Karpas-422 (cell line): ENCODE data around the gene RSRC2. TPM values are rescaled to one million over a fixed set of nuclear protein-coding genes. Genes with fewer than 3 reads are reported as not detected.
"Not testable (repeated sequence)": the region's sequence is repeated elsewhere in the genome, so short reads cannot be mapped to it uniquely, and the experiment has no call there.

Experiments used
- DNase-seq: peaks from one replicate; pipeline ENCODE4 v3.0.0-alpha.2; 2015
- H2AFZ ChIP-seq: fragments of 200-600 bp; sonication (generic); 2 replicates; pipeline ENCODE4 v1.6.1; 2014; ENCODE audit warnings: antibody characterized with exemption, low read length, mixed read lengths
- H3K27ac ChIP-seq: fragments of 200-600 bp; sonication (generic); 2 replicates; pipeline ENCODE4 v1.5.1; 2014; ENCODE audit warnings: mild to moderate bottlenecking, low read length, moderate library complexity
- H3K27me3 ChIP-seq: fragments of 200-600 bp; sonication (generic); 2 replicates; pipeline ENCODE4 v1.6.1; 2014; ENCODE audit warnings: low read length, mixed read lengths
- H3K36me3 ChIP-seq: fragments of 200-600 bp; sonication (generic); 2 replicates; pipeline ENCODE4 v1.6.1; 2014; ENCODE audit warnings: low read length, mixed read lengths; ENCODE audit not compliant: insufficient read depth
- H3K4me1 ChIP-seq: fragments of 200-600 bp; sonication (generic); 2 replicates; pipeline ENCODE4 v1.6.1; 2014; ENCODE audit warnings: mild to moderate bottlenecking, low read length, mixed read lengths
- H3K4me2 ChIP-seq: fragments of 200-600 bp; sonication (generic); 2 replicates; pipeline ENCODE4 v1.6.1; 2014; ENCODE audit warnings: low read length, low read depth, mild to moderate bottlenecking; ENCODE audit not compliant: poor library complexity, severe bottlenecking
- H3K4me3 ChIP-seq: fragments of 200-600 bp; sonication (generic); 2 replicates; pipeline ENCODE4 v1.5.1; 2014; ENCODE audit warnings: mild to moderate bottlenecking, antibody characterized with exemption, low read length, mixed read lengths
- H3K79me2 ChIP-seq: fragments of 200-600 bp; sonication (generic); 2 replicates; pipeline ENCODE4 v1.6.1; 2014; ENCODE audit warnings: mild to moderate bottlenecking, low read length, mixed read lengths
- H3K9ac ChIP-seq: fragments of 200-600 bp; sonication (generic); 2 replicates; pipeline ENCODE4 v1.6.0; 2014; ENCODE audit warnings: low read length
- H3K9me2 ChIP-seq: fragments of 200-600 bp; sonication (generic), shearing (Covaris generic); replicated peaks from 2 replicates; pipeline ENCODE4 v1.6.0; 2014; ENCODE audit warnings: mild to moderate bottlenecking, low read length, moderate library complexity; ENCODE audit not compliant: insufficient read depth
- H3K9me3 ChIP-seq: fragments of 300-700, 200-600 bp; sonication (generic); 2 replicates; pipeline ENCODE4 v1.6.1; 2014; ENCODE audit warnings: low read length, mixed read lengths
- H4K20me1 ChIP-seq: fragments of 200-600 bp; sonication (generic); 2 replicates; pipeline ENCODE4 v1.6.1; 2014; ENCODE audit warnings: mild to moderate bottlenecking, antibody characterized with exemption, low read length, low read depth; ENCODE audit not compliant: insufficient read depth
- total RNA-seq: library from RNA; depleted of rRNA; stranded (reverse); fragments of >200 nt; shearing (Covaris generic); gene quantifications from 2 replicates; pipeline ENCODE4 v1.2.3, GENCODE V29; 2014; ENCODE audit warnings: low replicate concordance

Gene RSRC2
- total RNA-seq, 1 experiment from 2014 or later: 71.9 TPM

DNA sequence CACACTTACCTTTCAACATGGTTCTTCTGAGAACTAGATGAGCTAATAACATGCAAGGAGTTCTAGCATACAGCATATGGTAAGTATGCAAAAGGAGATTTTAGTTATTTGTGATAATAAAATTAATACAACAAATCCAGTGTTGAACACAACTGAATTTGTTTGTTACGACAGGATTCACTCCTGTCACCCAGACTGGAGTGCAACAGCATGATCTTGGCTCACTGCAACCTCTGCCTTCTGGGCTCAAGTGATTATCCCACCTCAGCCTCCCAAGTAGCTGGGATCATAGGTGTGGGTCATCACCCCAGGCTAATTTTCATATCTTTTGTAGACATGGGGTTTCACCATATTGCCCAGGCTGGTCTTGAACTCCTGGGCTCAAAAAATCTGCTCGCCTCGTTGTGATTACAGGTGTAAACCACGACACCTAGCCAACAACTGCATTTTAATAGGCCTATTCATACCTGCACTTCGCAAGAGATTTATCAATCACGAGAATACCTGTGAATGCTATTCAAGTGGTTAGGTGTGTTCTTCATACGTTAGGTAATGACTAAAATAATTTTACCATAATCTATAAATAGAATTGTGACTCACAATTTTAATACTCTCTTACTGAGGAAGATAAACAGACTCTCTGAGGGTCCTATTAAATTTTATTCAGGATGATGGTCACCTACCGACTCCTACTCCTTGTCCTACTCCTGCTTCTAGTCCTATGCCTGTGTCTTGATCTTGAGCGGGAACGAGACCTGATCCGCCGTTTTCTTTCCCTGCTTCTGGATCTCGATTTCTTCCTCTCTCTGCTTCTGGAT, 10.0 kb downstream of the RSRC2 start:
- H3K9me3 ChIP-seq: no peaks in the 10 kb centered on the region
- no peaks in the 10 kb centered on the region for H3K27me3 ChIP-seq
- H3K4me2 ChIP-seq: no peak overlapping the region
- peaks cover 87% of the 10 kb centered on the region for H3K36me3 ChIP-seq
- no peaks in the 10 kb centered on the region for H3K9me2 ChIP-seq
- no peak overlapping the region for H3K4me3 ChIP-seq
- H3K4me1 ChIP-seq: no peaks in the 10 kb centered on the region
- no peak overlapping the region for H3K9ac ChIP-seq
- no peak for DNase-seq
- H3K79me2 ChIP-seq: peaks cover 73% of the 10 kb centered on the region
- H3K27ac ChIP-seq: no peak overlapping the region
- peaks cover 16% of the 10 kb centered on the region; the same call in 1 of the 2 replicates for H4K20me1 ChIP-seq
- H2AFZ ChIP-seq: no peak overlapping the region

DNA sequence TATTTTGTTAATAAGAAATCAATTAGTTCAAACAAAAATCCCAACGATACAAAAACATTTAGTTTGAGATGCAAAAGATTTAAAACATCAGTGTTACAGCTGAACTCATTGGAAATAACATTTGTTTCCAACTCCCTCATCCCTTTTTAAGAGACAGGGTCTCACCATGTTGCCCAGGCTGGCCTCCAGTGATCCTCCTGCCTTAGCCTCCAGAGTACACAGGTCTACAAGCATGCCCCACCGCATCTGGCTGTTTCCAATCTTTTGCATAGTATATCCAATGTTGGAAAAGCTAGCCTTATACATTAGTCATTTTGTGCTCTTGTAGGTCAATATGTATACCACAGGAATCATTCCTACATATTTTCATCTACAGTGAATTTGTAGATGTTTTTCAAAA, 11.5 kb downstream of the RSRC2 start:
- H3K9ac ChIP-seq: no peak overlapping the region
- H3K4me1 ChIP-seq: no peaks in the 10 kb centered on the region
- no peak overlapping the region for H3K4me2 ChIP-seq
- H2AFZ ChIP-seq: no peak overlapping the region
- peaks cover 71% of the 10 kb centered on the region for H3K79me2 ChIP-seq
- H3K36me3 ChIP-seq: peaks cover 87% of the 10 kb centered on the region
- H3K27ac ChIP-seq: no peak overlapping the region
- H4K20me1 ChIP-seq: peaks cover 16% of the 10 kb centered on the region; the same call in 1 of the 2 replicates
- H3K9me3 ChIP-seq: no peaks in the 10 kb centered on the region
- no peak overlapping the region for H3K4me3 ChIP-seq
- H3K9me2 ChIP-seq: no peaks in the 10 kb centered on the region
- no peak for DNase-seq
- no peaks in the 10 kb centered on the region for H3K27me3 ChIP-seq

DNA sequence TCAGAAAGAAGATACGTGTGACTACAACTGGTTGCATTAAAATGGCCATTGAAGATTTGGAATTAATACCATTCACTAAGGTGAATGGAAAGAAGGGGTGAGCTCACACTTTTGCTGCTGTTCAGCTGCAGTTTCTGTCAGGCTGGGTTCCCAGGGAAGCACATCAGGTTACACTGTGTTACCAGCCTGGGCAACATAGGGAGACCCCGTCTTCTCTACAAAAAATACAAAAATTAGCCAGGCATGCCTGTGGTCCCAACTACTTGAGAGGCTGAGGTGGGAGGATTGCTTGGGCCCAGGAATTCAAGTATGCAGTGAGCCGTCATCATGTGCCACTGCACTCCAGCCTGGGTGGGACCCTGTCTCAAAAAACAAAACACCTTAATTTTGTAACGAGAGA, 13.1 kb downstream of the RSRC2 start:
- Histone ChIP-seq H3K27me3 (no peaks in the 10 kb centered on the region), H3K4me1 (no peaks in the 10 kb centered on the region), H4K20me1 (peaks cover 5% of the 10 kb centered on the region; the same call in 1 of the 2 replicates), H3K4me3 (no peak overlapping the region), H2AFZ (no peak overlapping the region), H3K79me2 (peaks cover 60% of the 10 kb centered on the region), H3K9me2 (no peaks in the 10 kb centered on the region), H3K9me3 (no peaks in the 10 kb centered on the region), H3K4me2 (no peak overlapping the region), H3K36me3 (peaks cover 87% of the 10 kb centered on the region), H3K9ac (no peak overlapping the region), H3K27ac (no peak overlapping the region)
- DNase-seq: no peak

GRCh38 chr12:122513028-122513427, 13.7 kb downstream of the RSRC2 start:
- not testable (repeated sequence) for H4K20me1 ChIP-seq, H3K4me1 ChIP-seq, DNase-seq, H3K27ac ChIP-seq, H3K4me2 ChIP-seq, H3K9me3 ChIP-seq, H3K27me3 ChIP-seq, H2AFZ ChIP-seq, H3K4me3 ChIP-seq, H3K9ac ChIP-seq, H3K9me2 ChIP-seq
- H3K36me3 ChIP-seq: peaks cover 90% of the 10 kb centered on the region
- peaks cover 56% of the 10 kb centered on the region for H3K79me2 ChIP-seq

DNA sequence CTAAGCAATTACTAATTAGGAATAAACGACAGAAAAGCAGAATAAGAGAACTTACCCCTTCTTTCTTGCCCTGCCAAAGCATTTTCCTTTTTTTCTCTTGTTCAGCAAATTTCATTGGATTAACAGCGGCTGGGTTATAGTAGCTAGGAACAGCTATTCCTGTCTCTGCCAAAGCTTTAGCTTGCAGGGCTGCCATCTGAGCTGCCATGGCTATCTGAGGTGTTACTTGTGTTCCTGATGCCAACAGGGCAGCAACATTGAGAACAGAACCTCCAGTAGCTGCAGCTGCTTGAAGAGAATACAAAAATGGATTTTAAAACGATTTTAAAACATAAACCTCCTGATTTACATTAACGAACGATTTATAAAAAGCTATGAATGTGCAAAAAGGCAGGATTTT, 18.6 kb downstream of the RSRC2 start:
- peaks cover 20% of the 10 kb centered on the region for H3K79me2 ChIP-seq
- no peak overlapping the region for H3K9ac ChIP-seq
- no peaks in the 10 kb centered on the region for H3K9me3 ChIP-seq
- H4K20me1 ChIP-seq: no peaks in the 10 kb centered on the region
- H3K27me3 ChIP-seq: no peaks in the 10 kb centered on the region
- no peak overlapping the region for H3K4me2 ChIP-seq
- H2AFZ ChIP-seq: no peak overlapping the region
- DNase-seq: no peak
- peaks cover 10% of the 10 kb centered on the region for H3K4me1 ChIP-seq
- no peak overlapping the region for H3K4me3 ChIP-seq
- no peaks in the 10 kb centered on the region for H3K9me2 ChIP-seq
- H3K36me3 ChIP-seq: peaks cover 84% of the 10 kb centered on the region
- H3K27ac ChIP-seq: no peak overlapping the region

- no peak overlapping the region for H3K4me3 ChIP-seq
- no peak overlapping the region for H3K27ac ChIP-seq
- peaks cover 26% of the 10 kb centered on the region for H3K4me1 ChIP-seq
- H3K27me3 ChIP-seq: no peaks in the 10 kb centered on the region
- H4K20me1 ChIP-seq: no peaks in the 10 kb centered on the region
- no peaks in the 10 kb centered on the region for H3K9me3 ChIP-seq
- H3K36me3 ChIP-seq: peaks cover 70% of the 10 kb centered on the region
- peaks cover 15% of the 10 kb centered on the region for H3K79me2 ChIP-seq
- H2AFZ ChIP-seq: no peak overlapping the region
- no peak overlapping the region for H3K9ac ChIP-seq
- no peak for DNase-seq
- H3K4me2 ChIP-seq: no peak overlapping the region
- H3K9me2 ChIP-seq: no peaks in the 10 kb centered on the region
Measured at GRCh38 chr12:122506393-122506938, 20.3 kb downstream of the RSRC2 start.

DNA sequence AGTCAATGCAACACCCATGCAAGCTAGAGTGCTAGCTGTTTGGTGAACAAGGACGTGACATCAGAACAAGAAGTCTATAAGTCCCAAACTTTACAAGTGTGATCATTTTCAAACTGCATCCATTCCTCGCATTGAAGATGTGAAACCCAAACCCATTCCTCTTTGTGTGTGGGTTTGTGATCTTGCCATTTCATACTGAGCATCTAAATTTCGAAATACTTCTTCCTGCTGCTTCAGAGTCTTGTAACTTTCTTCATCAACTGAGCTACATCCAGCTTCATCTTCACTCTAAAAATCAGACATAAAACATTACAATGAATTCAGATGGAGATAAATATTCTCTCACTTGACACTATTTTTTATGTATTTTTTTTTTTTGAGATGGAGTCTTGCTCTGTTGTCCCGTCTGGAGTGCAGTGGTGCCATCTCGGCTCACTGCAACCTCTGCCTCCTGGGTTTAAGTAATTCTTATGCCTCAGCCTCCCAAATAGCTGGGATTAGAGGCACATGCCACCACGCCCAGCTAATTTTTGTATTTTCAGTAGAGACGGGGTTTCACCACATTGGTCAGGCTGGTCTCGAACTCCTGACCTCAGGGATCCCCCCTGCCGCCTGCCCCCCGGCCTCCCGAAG, 21.2 kb downstream of the RSRC2 start:
- H3K4me2 ChIP-seq: no peak overlapping the region
- no peaks in the 10 kb centered on the region for H3K9me3 ChIP-seq
- H4K20me1 ChIP-seq: no peaks in the 10 kb centered on the region
- H3K9me2 ChIP-seq: no peaks in the 10 kb centered on the region
- H3K36me3 ChIP-seq: peaks cover 61% of the 10 kb centered on the region
- DNase-seq: no peak
- peaks cover 6% of the 10 kb centered on the region for H3K79me2 ChIP-seq
- no peak overlapping the region for H2AFZ ChIP-seq
- no peak overlapping the region for H3K27ac ChIP-seq
- no peak overlapping the region for H3K4me3 ChIP-seq
- peaks cover 32% of the 10 kb centered on the region for H3K4me1 ChIP-seq
- H3K27me3 ChIP-seq: no peaks in the 10 kb centered on the region
- H3K9ac ChIP-seq: no peak overlapping the region

DNA sequence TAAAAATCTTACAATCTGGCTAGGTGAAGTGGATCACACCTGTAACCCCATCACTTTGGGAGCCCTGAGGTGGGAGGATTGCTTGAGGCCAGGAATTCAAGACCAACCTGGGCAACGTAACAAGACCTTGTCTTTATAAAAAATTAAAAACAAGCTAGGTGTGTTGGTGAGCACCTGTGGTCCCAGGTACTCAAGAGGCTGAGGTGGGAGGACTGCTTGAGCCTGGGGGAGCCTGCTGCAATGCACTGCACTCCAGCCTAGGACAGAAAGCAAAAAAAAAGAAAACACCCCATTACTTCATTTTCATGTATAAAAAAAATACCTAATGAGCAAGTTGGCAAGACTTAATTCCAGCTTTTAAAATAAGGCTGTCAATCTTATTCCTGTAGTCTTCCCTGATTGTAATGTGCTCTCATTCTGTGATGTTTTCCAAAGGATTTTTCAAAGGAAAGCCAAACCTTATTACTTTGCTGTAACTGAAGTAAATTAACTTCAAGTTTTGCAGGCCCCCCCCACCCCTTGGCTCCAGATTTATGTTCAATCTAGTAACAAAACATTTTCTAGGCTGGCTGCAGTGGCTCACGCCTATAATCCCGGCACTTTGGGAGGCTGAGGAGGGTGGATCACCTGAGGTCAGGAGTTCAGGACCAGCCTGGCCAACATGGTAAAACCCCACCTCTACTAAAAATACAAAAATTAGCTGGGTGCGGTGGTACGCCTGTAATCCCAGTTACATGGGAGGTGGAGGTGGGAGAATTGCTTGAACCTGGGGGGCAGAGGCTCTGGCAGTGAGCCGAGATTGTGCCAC, 22.7 kb downstream of the RSRC2 start:
- no peak overlapping the region for H2AFZ ChIP-seq
- no peak overlapping the region for H3K27ac ChIP-seq
- H3K36me3 ChIP-seq: peaks cover 47% of the 10 kb centered on the region

More for the DNA sequence above, 22.7 kb downstream of the RSRC2 start:
- Histone ChIP-seq H4K20me1 (no peaks in the 10 kb centered on the region), H3K9me3 (no peaks in the 10 kb centered on the region), H3K9ac (no peak overlapping the region), H3K4me2 (no peak overlapping the region), H3K27me3 (no peaks in the 10 kb centered on the region), H3K79me2 (peaks cover 16% of the 10 kb centered on the region), H3K4me3 (no peak overlapping the region), H3K9me2 (no peaks in the 10 kb centered on the region), H3K4me1 (peaks cover 33% of the 10 kb centered on the region)
- DNase-seq: no peak
